Left ventricle myocardium inferior (tissue), 1 donor: Measurements from ENCODE around the gene SHC2. TPM values are rescaled to one million over a fixed set of nuclear protein-coding genes. Genes with fewer than 3 reads are reported as not detected.

Experiments used
- DNase-seq: peaks from one replicate; pipeline ENCODE4 v3.0.0-alpha.2; 2020
- H3K27ac ChIP-seq: fragments of 200-600 bp; replicated peaks from 2 replicates; pipeline ENCODE4 v1.8.0; 2021
- H3K27me3 ChIP-seq: fragments of 200-600 bp; 2 replicates; pipeline ENCODE4 v1.8.0; 2021; ENCODE audit warnings: low read depth
- H3K36me3 ChIP-seq: fragments of 200-600 bp; 2 replicates; pipeline ENCODE4 v1.8.0; 2021
- H3K4me1 ChIP-seq: fragments of 200-600 bp; 2 replicates; pipeline ENCODE4 v1.8.0; 2021
- H3K4me3 ChIP-seq: fragments of 200-600 bp; 2 replicates; pipeline ENCODE4 v1.8.0; 2021; ENCODE audit warnings: mild to moderate bottlenecking, moderate library complexity
- H3K9me3 ChIP-seq: fragments of 200-600 bp; replicated peaks from 2 replicates; pipeline ENCODE4 v1.8.0; 2021
- CTCF ChIP-seq: fragments of 200-600 bp; IDR thresholded peaks from 2 replicates; pipeline ENCODE4 v1.8.0; 2021; ENCODE audit warnings: antibody characterized with exemption, mild to moderate bottlenecking, borderline replicate concordance
- intact Hi-C: fragments of 100-400 bp; cut with micrococcal nuclease; formaldehyde crosslinking; loops from one replicate; pipeline ENCODE4 v1.11.0; 2022
- total RNA-seq: library from RNA; stranded (reverse); fragmentation: NEBNext Ultra II Directional; extraction: Animal tissue kit (Norgen Biotek cat#: 25700); gene quantifications from one replicate; pipeline ENCODE4 v1.2.1, GENCODE V29; 2021
- donor health status: DM: no; HTN: yes; CAD: no; lungs with severe emphysema.

The SHC2 gene
- total RNA-seq, 1 donor from 2014 or later, result 11.3 TPM

GRCh38 chr19:475360-475759, 14.5 kb upstream of the SHC2 start:
- no peaks in the 10 kb centered on the region for H3K36me3 ChIP-seq
- intact Hi-C loops, result no loop called here
- H3K4me3 ChIP-seq, result no peak overlapping the region
- no peak for TF ChIP-seq CTCF
- H3K27me3 ChIP-seq, result peaks cover 7% of the 10 kb centered on the region
- no peak for DNase-seq
- H3K27ac ChIP-seq, result peak overlapping the region; percentile 72
- no peaks in the 10 kb centered on the region for H3K9me3 ChIP-seq
- H3K4me1 ChIP-seq, result peaks cover 23% of the 10 kb centered on the region

GRCh38 chr19:474126-475078, 13.6 kb upstream of the SHC2 start:
- intact Hi-C loops, result no loop called here
- Histone ChIP-seq H3K36me3 (no peaks in the 10 kb centered on the region), H3K4me3 (peak overlapping the region; percentile 47), H3K27ac (peak overlapping the region; percentile 72), H3K4me1 (peaks cover 17% of the 10 kb centered on the region), H3K9me3 (no peaks in the 10 kb centered on the region), H3K27me3 (peaks cover 7% of the 10 kb centered on the region)
- peak; percentile 55 for DNase-seq
- TF ChIP-seq CTCF, result peak; percentile 30

GRCh38 chr19:472005-472858, 11.4 kb upstream of the SHC2 start:
- no peak for TF ChIP-seq CTCF
- no peak overlapping the region for H3K4me3 ChIP-seq
- no peaks in the 10 kb centered on the region for H3K9me3 ChIP-seq
- no peak overlapping the region for H3K27ac ChIP-seq
- H3K27me3 ChIP-seq, result peaks cover 7% of the 10 kb centered on the region
- intact Hi-C loops, result no loop called here
- DNase-seq, result no peak
- H3K36me3 ChIP-seq, result no peaks in the 10 kb centered on the region
- H3K4me1 ChIP-seq, result peaks cover 17% of the 10 kb centered on the region

- Histone ChIP-seq H3K36me3 (no peaks in the 10 kb centered on the region), H3K9me3 (no peaks in the 10 kb centered on the region), H3K27ac (no peak overlapping the region), H3K4me3 (no peak overlapping the region), H3K27me3 (peaks cover 7% of the 10 kb centered on the region), H3K4me1 (peaks cover 17% of the 10 kb centered on the region)
- no peak for DNase-seq
- no peak for TF ChIP-seq CTCF
- intact Hi-C loops, result no loop called here
Observed at GRCh38 chr19:470701-471100, 9.9 kb upstream of the SHC2 start.

GRCh38 chr19:469833-470232, 9.0 kb upstream of the SHC2 start:
- Histone ChIP-seq H3K27ac (no peak overlapping the region), H3K4me1 (peaks cover 9% of the 10 kb centered on the region), H3K27me3 (peaks cover 7% of the 10 kb centered on the region), H3K4me3 (no peak overlapping the region), H3K36me3 (no peaks in the 10 kb centered on the region), H3K9me3 (no peaks in the 10 kb centered on the region)
- intact Hi-C loops, result no loop called here
- DNase-seq, result no peak
- no peak for TF ChIP-seq CTCF
